Heart left ventricle (tissue), 13 donors: ENCODE measurements around the gene TYR.
"Not testable (repeated sequence)": the region's sequence is repeated elsewhere in the genome, so short reads cannot be mapped to it uniquely, and the experiment has no call there.

Experiments used
- POLR2A ChIP-seq, 2 donors: fragments of 450-650 bp; IDR thresholded peaks; one replicate each; pipeline ENCODE4 v1.6.1; 2017; ENCODE audit warnings: antibody characterized with exemption in 2 of 2, mild to moderate bottlenecking in 2 of 2, moderate library complexity in 2 of 2
- TF ChIP-seq, protein P1 (sequence below), 12 donors: fragments of 200-600 bp; sonication (generic) in 4 of 12; IDR thresholded peaks; one replicate each; pipeline versions ENCODE4 v1.5.0 to v1.8.0; 2018 to 2022; ENCODE audit warnings: antibody characterized with exemption in 12 of 12, mild to moderate bottlenecking in 5 of 12
- donor health status: ischemic (EF 13 %, LVEDD 7.1; RV severe dilation, severe dysfunction).
- donor health status: DM: no; HTN: yes; CAD: no.
- donor health status: DM: no; HTN: no; CAD: no.
- donor health status: ischemic (EF 25% LVEDD 6.9; RV normal size, moderate dysfunction).
- donor health status: ischemic (EF 25% LVEDD 5.7; RV mildly dilated, moderate dysfunction).
- donor health status: ischemic (EF 35%, LVEDD 5.7; RV mildly dilated, moderate dysfunction).
- donor health status: nonischemic (EF 11% LVEDD 7.7; RV severe dilation, severe dysfunction).
- donor health status: DM: yes; HTN: yes; CAD: no.
- donor health status: PGD.
- donor health status: ischemic (EF 29% LVEDD 5.4; RV normal size, mild dysfunction).
- donor health status: nonischemic (EF 23%, LVEDD 6.1; RV moderate dilation, normal function).

DNA sequence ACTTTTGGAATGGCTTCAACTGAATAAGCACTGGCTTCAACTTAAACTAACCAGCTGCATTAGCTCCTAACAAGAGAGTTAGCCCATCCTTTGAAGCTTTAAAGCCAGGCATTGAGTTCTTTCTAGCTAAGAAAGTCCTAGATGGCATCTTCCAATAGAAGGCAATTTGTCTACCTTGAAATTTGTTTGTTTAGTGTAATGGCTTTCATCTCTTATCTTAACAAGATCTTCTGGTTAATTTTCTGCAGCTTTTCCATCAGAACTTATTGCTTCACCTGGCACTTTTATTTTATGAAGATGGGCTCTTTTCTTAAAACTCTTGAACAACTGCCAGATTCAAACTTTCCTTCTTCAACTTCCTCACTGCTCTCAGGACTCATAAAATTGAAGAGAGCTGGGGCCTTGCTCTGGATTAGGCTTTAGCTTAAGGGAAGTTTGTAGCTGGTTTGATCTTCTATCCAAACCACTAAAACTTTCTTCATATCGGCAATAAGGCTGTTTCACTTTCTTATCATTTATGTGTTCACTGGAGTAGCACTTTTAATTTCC is 94.9 kb downstream of the TYR start:
- not testable (repeated sequence) for TF ChIP-seq POLR2A (IDR thresholded peaks at IDR 0.05)
- TF ChIP-seq, protein P1, sequence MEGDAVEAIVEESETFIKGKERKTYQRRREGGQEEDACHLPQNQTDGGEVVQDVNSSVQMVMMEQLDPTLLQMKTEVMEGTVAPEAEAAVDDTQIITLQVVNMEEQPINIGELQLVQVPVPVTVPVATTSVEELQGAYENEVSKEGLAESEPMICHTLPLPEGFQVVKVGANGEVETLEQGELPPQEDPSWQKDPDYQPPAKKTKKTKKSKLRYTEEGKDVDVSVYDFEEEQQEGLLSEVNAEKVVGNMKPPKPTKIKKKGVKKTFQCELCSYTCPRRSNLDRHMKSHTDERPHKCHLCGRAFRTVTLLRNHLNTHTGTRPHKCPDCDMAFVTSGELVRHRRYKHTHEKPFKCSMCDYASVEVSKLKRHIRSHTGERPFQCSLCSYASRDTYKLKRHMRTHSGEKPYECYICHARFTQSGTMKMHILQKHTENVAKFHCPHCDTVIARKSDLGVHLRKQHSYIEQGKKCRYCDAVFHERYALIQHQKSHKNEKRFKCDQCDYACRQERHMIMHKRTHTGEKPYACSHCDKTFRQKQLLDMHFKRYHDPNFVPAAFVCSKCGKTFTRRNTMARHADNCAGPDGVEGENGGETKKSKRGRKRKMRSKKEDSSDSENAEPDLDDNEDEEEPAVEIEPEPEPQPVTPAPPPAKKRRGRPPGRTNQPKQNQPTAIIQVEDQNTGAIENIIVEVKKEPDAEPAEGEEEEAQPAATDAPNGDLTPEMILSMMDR (IDR thresholded peaks at IDR 0.05) = not testable (repeated sequence)
